KMS-11 (cell line): ENCODE measurements around the gene KAT2A.

ENCODE experiments used
- H2AFZ ChIP-seq: fragments of 200-600 bp; sonication (generic); 2 replicates; pipeline ENCODE4 v1.6.1; 2016; ENCODE audit warnings: antibody characterized with exemption, mixed run types, low read depth
- H3K27ac ChIP-seq: fragments of 200-600 bp; sonication (generic); 2 replicates; pipeline ENCODE4 v1.6.1; 2016; ENCODE audit warnings: mild to moderate bottlenecking, mixed run types
- H3K27me3 ChIP-seq: fragments of 200-600 bp; sonication (generic); 2 replicates; pipeline ENCODE4 v1.6.1; 2017; ENCODE audit warnings: mild to moderate bottlenecking, low read depth, mixed run types, moderate library complexity; ENCODE audit not compliant: insufficient read depth
- H3K36me3 ChIP-seq: fragments of 200-600 bp; sonication (generic); 2 replicates; pipeline ENCODE4 v1.6.1; 2017; ENCODE audit warnings: mild to moderate bottlenecking, mixed run types; ENCODE audit not compliant: insufficient read depth
- H3K4me1 ChIP-seq: fragments of 200-600 bp; sonication (generic); 2 replicates; pipeline ENCODE4 v1.6.1; 2016; ENCODE audit warnings: mild to moderate bottlenecking, low read depth, mixed run types; ENCODE audit not compliant: poor library complexity, severe bottlenecking
- H3K4me2 ChIP-seq: fragments of 200-600 bp; sonication (generic); 2 replicates; pipeline ENCODE4 v1.7.0; 2016; ENCODE audit warnings: mild to moderate bottlenecking, mixed run types
- H3K4me3 ChIP-seq: fragments of 200-600 bp; sonication (generic); IDR thresholded peaks from 2 replicates; pipeline ENCODE4 v1.6.1; 2017; ENCODE audit warnings: low read depth, low read length, mixed read lengths; ENCODE audit not compliant: insufficient read depth
- H3K79me2 ChIP-seq: fragments of 200-600 bp; sonication (generic); 2 replicates; pipeline ENCODE4 v1.6.1; 2016; ENCODE audit warnings: low read depth, mixed run types; ENCODE audit not compliant: insufficient read depth
- H3K9ac ChIP-seq: fragments of 200-600 bp; sonication (generic); 2 replicates; pipeline ENCODE4 v1.6.1; 2016; ENCODE audit warnings: mild to moderate bottlenecking, mixed run types
- H4K20me1 ChIP-seq: fragments of 200-600 bp; sonication (generic); 2 replicates; pipeline ENCODE4 v1.6.1; 2016; ENCODE audit warnings: mild to moderate bottlenecking, mixed run types; ENCODE audit not compliant: insufficient read depth
- TF ChIP-seq, protein P1 (sequence below): fragments of 200-600 bp; sonication (generic); conservative IDR thresholded peaks from 2 replicates; pipeline ENCODE4 v1.6.1; 2017; ENCODE audit warnings: low read depth, mild to moderate bottlenecking, antibody characterized with exemption, low read length, moderate library complexity, mixed read lengths

KAT2A gene

DNA sequence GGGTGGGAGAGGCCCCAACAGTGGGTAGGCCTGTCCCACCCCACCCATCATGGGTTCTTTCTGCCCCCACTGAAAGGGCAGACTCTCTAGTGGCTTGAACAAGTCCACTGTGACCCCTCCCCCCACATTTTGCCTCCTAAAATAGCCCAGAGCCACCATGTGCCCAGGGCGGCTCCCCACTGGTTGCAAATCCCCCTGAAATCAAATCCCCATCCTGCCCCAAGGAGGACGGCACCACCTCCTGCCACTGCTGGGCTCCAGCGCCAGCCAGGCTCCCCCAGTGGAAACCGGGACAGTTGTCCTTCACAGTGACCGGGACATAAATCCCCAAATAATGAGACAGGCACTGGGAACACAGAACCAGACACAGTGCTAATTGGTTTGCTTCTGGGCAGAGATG, 43.4 kb downstream of the KAT2A start:
- no peak overlapping the region for H3K4me3 ChIP-seq
- H3K27me3 ChIP-seq: no peaks in the 10 kb centered on the region; the same call in 1 of the 2 replicates
- no peaks in the 10 kb centered on the region for H3K79me2 ChIP-seq
- TF ChIP-seq, protein P1, sequence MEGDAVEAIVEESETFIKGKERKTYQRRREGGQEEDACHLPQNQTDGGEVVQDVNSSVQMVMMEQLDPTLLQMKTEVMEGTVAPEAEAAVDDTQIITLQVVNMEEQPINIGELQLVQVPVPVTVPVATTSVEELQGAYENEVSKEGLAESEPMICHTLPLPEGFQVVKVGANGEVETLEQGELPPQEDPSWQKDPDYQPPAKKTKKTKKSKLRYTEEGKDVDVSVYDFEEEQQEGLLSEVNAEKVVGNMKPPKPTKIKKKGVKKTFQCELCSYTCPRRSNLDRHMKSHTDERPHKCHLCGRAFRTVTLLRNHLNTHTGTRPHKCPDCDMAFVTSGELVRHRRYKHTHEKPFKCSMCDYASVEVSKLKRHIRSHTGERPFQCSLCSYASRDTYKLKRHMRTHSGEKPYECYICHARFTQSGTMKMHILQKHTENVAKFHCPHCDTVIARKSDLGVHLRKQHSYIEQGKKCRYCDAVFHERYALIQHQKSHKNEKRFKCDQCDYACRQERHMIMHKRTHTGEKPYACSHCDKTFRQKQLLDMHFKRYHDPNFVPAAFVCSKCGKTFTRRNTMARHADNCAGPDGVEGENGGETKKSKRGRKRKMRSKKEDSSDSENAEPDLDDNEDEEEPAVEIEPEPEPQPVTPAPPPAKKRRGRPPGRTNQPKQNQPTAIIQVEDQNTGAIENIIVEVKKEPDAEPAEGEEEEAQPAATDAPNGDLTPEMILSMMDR: no peak
- H2AFZ ChIP-seq: no peak overlapping the region
- H3K27ac ChIP-seq: no peak overlapping the region
- H3K4me1 ChIP-seq: no peaks in the 10 kb centered on the region
- H3K36me3 ChIP-seq: no peaks in the 10 kb centered on the region
- H4K20me1 ChIP-seq: no peaks in the 10 kb centered on the region
- H3K4me2 ChIP-seq: no peak overlapping the region
- H3K9ac ChIP-seq: no peak overlapping the region

DNA sequence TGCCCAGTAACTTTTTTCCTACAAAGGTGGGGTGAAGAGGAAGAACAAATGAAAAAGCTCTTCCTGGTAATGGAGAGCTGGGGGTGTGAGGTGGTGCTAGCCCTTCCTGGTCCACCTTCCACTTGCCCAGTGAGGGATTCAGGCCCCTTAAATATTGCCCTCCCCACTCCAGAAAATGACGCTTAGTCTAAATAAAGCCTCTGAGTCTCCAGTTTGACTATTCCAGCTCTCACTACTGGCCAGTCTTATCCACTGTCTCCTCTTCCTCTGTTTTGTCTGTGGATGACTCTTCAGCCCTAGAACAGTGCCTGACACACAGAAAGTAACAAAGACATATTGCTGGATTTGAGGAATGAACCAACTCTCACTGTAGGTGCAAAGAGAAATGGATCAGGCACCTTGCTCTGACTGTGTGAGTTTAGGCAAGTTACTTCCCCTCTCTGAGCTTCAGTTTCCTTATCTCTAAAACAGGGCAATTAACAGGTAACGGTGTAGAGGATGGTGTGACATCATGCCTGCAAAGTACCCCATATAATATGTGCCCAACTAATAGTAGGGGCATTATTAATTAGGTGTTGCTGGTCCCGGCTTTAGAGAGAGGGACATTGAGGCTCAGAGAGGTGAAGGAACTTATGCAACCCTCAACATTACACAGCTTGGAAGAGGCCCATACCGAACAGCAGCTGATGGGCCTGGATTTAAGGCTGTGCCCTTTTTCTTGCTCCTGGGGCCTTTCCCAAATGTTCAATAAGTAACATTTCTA, 44.2 kb downstream of the KAT2A start:
- Histone ChIP-seq H3K79me2 (no peaks in the 10 kb centered on the region), H2AFZ (no peak overlapping the region), H4K20me1 (no peaks in the 10 kb centered on the region), H3K27ac (no peak overlapping the region), H3K27me3 (no peaks in the 10 kb centered on the region; the same call in 1 of the 2 replicates), H3K9ac (no peak overlapping the region), H3K4me3 (no peak overlapping the region), H3K4me2 (no peak overlapping the region), H3K36me3 (no peaks in the 10 kb centered on the region), H3K4me1 (no peaks in the 10 kb centered on the region)
- TF ChIP-seq, protein P1: no peak

DNA sequence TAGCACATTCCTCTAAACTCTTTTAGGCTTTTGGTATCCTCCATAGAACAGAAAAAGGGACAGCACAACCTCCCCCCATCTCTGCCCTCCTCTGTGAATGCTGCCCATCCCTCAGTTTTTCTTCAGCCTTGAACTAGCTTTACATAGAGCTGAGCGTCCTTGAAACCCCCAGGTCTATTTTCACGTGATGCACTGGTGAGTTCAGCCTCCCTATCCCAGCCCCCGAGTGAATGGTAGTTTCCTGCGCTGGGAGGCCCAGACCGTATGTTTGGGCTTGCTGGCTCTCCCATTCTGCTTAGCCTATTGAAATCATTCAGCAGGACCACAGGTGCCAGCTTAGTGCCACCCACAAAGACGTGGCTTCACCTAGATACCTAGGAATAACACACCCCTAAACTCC, 45.4 kb downstream of the KAT2A start:
- Histone ChIP-seq H3K4me3 (no peak overlapping the region), H3K79me2 (no peaks in the 10 kb centered on the region), H3K4me2 (no peak overlapping the region), H2AFZ (no peak overlapping the region), H4K20me1 (no peaks in the 10 kb centered on the region), H3K27me3 (peaks cover 7% of the 10 kb centered on the region; the same call in 1 of the 2 replicates), H3K9ac (no peak overlapping the region), H3K36me3 (no peaks in the 10 kb centered on the region), H3K4me1 (no peaks in the 10 kb centered on the region), H3K27ac (no peak overlapping the region)
- TF ChIP-seq, protein P1: no peak

DNA sequence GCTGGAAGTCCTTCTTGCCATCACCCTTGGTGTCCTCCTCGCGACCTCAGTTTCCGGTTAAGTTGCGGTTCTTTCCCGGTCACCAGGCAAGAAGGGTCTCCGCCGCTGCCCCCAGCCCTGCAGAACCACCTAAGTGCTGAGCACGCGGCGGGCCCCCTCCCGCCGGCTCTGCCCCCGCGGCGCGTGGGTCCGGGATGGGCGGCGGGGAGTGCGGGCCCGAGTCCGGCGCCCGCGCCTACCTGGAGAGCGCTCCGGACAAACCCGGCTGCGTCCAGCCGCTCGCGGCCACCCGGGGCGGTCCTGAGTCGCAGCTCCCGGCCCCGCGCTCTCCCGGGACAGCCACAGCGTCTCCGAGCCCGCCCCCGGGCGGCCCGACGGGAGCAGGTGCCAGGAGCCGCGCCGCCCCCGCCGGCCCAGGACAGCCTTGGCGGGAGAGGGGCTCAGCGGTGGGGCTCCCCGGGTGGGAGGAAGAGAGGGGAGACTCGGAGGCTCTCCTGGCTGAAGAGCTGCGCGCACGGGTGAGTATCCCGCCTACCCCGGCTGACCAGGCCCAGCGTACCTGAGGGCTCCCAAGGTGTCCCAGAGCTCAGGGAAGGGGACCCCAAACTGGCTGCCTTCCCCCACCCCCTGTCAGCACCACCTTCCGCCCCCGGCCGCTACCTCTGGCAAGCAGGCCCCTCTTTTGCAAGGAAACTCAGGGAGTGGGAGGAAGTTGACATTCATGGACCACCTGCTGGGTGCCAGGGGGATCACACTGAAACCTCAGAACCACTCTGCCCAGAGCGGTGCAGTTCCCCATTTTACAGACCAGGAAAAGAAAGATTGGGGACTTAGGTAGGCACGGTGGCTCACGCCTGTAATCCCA, 48.6 kb downstream of the KAT2A start:
- Histone ChIP-seq H3K79me2 (no peaks in the 10 kb centered on the region), H3K27me3 (peaks cover 7% of the 10 kb centered on the region; the same call in 1 of the 2 replicates), H3K9ac (no peak overlapping the region), H2AFZ (no peak overlapping the region), H3K27ac (no peak overlapping the region), H4K20me1 (no peaks in the 10 kb centered on the region), H3K36me3 (no peaks in the 10 kb centered on the region), H3K4me1 (no peaks in the 10 kb centered on the region), H3K4me3 (no peak overlapping the region), H3K4me2 (no peak overlapping the region)
- TF ChIP-seq, protein P1: no peak
